CD4-positive, alpha-beta T cell treated with Interleukin-4 for 1 hour (primary cell): Measurements from ENCODE around the gene PCYT1A.
A peak's percentile ranks its signal among the peaks of the same experiment; 100 is the strongest.
"Not testable (repeated sequence)": the region's sequence is repeated elsewhere in the genome, so short reads cannot be mapped to it uniquely, and the experiment has no call there.

ENCODE experiments used
- DNase-seq, 2 donors: peaks; one replicate each; pipeline ENCODE4 v3.0.0-alpha.2; 2020 to 2022

The PCYT1A gene

GRCh38 chr3:196210673-196211556, 76.6 kb downstream of the PCYT1A start, which contains the start of gene ZDHHC19:
ZDHHC19 (minus strand) TSS chr3:196211400; CDS start chr3:196211315, 85 bp downstream.
- DNase-seq, result no peak

GRCh38 chr3:196209944-196210672, 77.4 kb downstream of the PCYT1A start:
- not testable (repeated sequence) for DNase-seq

GRCh38 chr3:196208942-196209695, 78.4 kb downstream of the PCYT1A start:
- no peak for DNase-seq

- peak; percentile 76 to 84 for DNase-seq
Measured at GRCh38 chr3:196207833-196208607, 79.5 kb downstream of the PCYT1A start.

- DNase-seq, result peak in 1 of 2 donors; percentile 41
Measured at GRCh38 chr3:196207159-196207832, 80.2 kb downstream of the PCYT1A start.

GRCh38 chr3:196205442-196206205, 81.9 kb downstream of the PCYT1A start:
- not testable (repeated sequence) for DNase-seq

GRCh38 chr3:196203846-196204245, 83.7 kb downstream of the PCYT1A start:
- DNase-seq, result no peak

GRCh38 chr3:196202516-196202970, 85.0 kb downstream of the PCYT1A start:
- peak in 1 of 2 donors; percentile 54 for DNase-seq

GRCh38 chr3:196198771-196199753, 88.5 kb downstream of the PCYT1A start:
- no peak for DNase-seq

- no peak for DNase-seq
Measured at GRCh38 chr3:196198081-196198675, 89.3 kb downstream of the PCYT1A start.

- DNase-seq, result no peak
Measured at GRCh38 chr3:196197524-196197923, 90.0 kb downstream of the PCYT1A start.

GRCh38 chr3:196195664-196196265, 91.8 kb downstream of the PCYT1A start:
- DNase-seq, result peak in 1 of 2 donors; percentile 35

GRCh38 chr3:196194542-196194915, 93.0 kb downstream of the PCYT1A start:
- DNase-seq, result no peak

GRCh38 chr3:196193736-196194541, 93.6 kb downstream of the PCYT1A start:
- peak in 1 of 2 donors; percentile 38 for DNase-seq

GRCh38 chr3:196193133-196193735, 94.3 kb downstream of the PCYT1A start:
- DNase-seq, result peak in 1 of 2 donors; percentile 11

- DNase-seq, result peak in 1 of 2 donors; percentile 45
Measured at GRCh38 chr3:196192524-196193051, 94.9 kb downstream of the PCYT1A start.

- DNase-seq, result peak; percentile 75 to 78
Measured at GRCh38 chr3:196192036-196192523, 95.4 kb downstream of the PCYT1A start.
